Measurements from ENCODE around the gene KIAA0513.

KIAA0513 gene

GRCh38 chr16:84993926-84994325 lies 33.7 kb upstream of the KIAA0513 start:
- 93% methylated on average over 8 of the region's 8 CpGs for WGBS
- Histone ChIP-seq H3K9me3 (ENCODE audit: insufficient read depth, low read depth, low read length) (no peaks in the 10 kb centered on the region), H3K9ac (ENCODE audit: low read depth, low read length) (no peak overlapping the region), H3K27me3 (ENCODE audit: insufficient read depth, low read length) (no peaks in the 10 kb centered on the region), H3K4me1 (ENCODE audit: insufficient read depth, low read length) (no peaks in the 10 kb centered on the region), H3K4me3 (ENCODE audit: low read length) (no peak overlapping the region), H3K27ac (ENCODE audit: low read depth, low read length) (no peak overlapping the region), H3K36me3 (ENCODE audit: insufficient read depth, low read length) (peaks cover 49% of the 10 kb centered on the region)

- Histone ChIP-seq H3K4me3 (ENCODE audit: low read length) (no peak overlapping the region), H3K4me1 (ENCODE audit: insufficient read depth, low read length) (no peaks in the 10 kb centered on the region), H3K27me3 (ENCODE audit: insufficient read depth, low read length) (no peaks in the 10 kb centered on the region), H3K27ac (ENCODE audit: low read depth, low read length) (no peak overlapping the region), H3K36me3 (ENCODE audit: insufficient read depth, low read length) (peaks cover 36% of the 10 kb centered on the region), H3K9ac (ENCODE audit: low read depth, low read length) (no peak overlapping the region), H3K9me3 (ENCODE audit: insufficient read depth, low read depth, low read length) (no peaks in the 10 kb centered on the region)
- 93% methylated on average over 8 of the region's 8 CpGs for WGBS
Measured at GRCh38 chr16:84995663-84996062, 31.9 kb upstream of the KIAA0513 start.

- Histone ChIP-seq H3K4me3 (ENCODE audit: low read length) (no peak overlapping the region), H3K27ac (ENCODE audit: low read depth, low read length) (no peak overlapping the region), H3K4me1 (ENCODE audit: insufficient read depth, low read length) (no peaks in the 10 kb centered on the region), H3K9me3 (ENCODE audit: insufficient read depth, low read depth, low read length) (no peaks in the 10 kb centered on the region), H3K27me3 (ENCODE audit: insufficient read depth, low read length) (no peaks in the 10 kb centered on the region), H3K36me3 (ENCODE audit: insufficient read depth, low read length) (peaks cover 33% of the 10 kb centered on the region), H3K9ac (ENCODE audit: low read depth, low read length) (no peak overlapping the region)
- WGBS, result 95% methylated on average over 11 of the region's 11 CpGs
Measured at GRCh38 chr16:84996365-84996764, 31.2 kb upstream of the KIAA0513 start.

- H3K36me3 ChIP-seq (ENCODE audit: insufficient read depth, low read length), result peaks cover 20% of the 10 kb centered on the region
- no peaks in the 10 kb centered on the region for H3K9me3 ChIP-seq (ENCODE audit: insufficient read depth, low read depth, low read length)
- H3K9ac ChIP-seq (ENCODE audit: low read depth, low read length), result no peak overlapping the region
- H3K4me1 ChIP-seq (ENCODE audit: insufficient read depth, low read length), result peaks cover 19% of the 10 kb centered on the region
- no peak overlapping the region for H3K4me3 ChIP-seq (ENCODE audit: low read length)
- WGBS, result 100% methylated on average over 1 of the region's 3 CpGs
- H3K27me3 ChIP-seq (ENCODE audit: insufficient read depth, low read length), result no peaks in the 10 kb centered on the region
- no peak overlapping the region for H3K27ac ChIP-seq (ENCODE audit: low read depth, low read length)
Measured at GRCh38 chr16:84999200-84999599, 28.4 kb upstream of the KIAA0513 start.

GRCh38 chr16:84999857-85000480 lies 27.6 kb upstream of the KIAA0513 start:
- no peaks in the 10 kb centered on the region for H3K27me3 ChIP-seq (ENCODE audit: insufficient read depth, low read length)
- H3K4me3 ChIP-seq (ENCODE audit: low read length), result no peak overlapping the region
- WGBS, result 98% methylated on average over 11 of the region's 11 CpGs
- H3K27ac ChIP-seq (ENCODE audit: low read depth, low read length), result no peak overlapping the region
- H3K9ac ChIP-seq (ENCODE audit: low read depth, low read length), result no peak overlapping the region
- peaks cover 25% of the 10 kb centered on the region for H3K4me1 ChIP-seq (ENCODE audit: insufficient read depth, low read length)
- no peaks in the 10 kb centered on the region for H3K9me3 ChIP-seq (ENCODE audit: insufficient read depth, low read depth, low read length)
- H3K36me3 ChIP-seq (ENCODE audit: insufficient read depth, low read length), result peaks cover 12% of the 10 kb centered on the region

- Histone ChIP-seq H3K36me3 (ENCODE audit: insufficient read depth, low read length) (peaks cover 4% of the 10 kb centered on the region; the same call in 1 of the 2 replicates), H3K27ac (ENCODE audit: low read depth, low read length) (no peak overlapping the region; the same call in 1 of the 2 replicates), H3K4me3 (ENCODE audit: low read length) (no peak overlapping the region), H3K4me1 (ENCODE audit: insufficient read depth, low read length) (peaks cover 30% of the 10 kb centered on the region), H3K9ac (ENCODE audit: low read depth, low read length) (no peak overlapping the region), H3K9me3 (ENCODE audit: insufficient read depth, low read depth, low read length) (no peaks in the 10 kb centered on the region), H3K27me3 (ENCODE audit: insufficient read depth, low read length) (no peaks in the 10 kb centered on the region)
- 88% methylated on average over 10 of the region's 10 CpGs for whole genome bisulfite sequencing
Measured at GRCh38 chr16:85002099-85002541, 25.5 kb upstream of the KIAA0513 start.

GRCh38 chr16:85002608-85003007 lies 25.0 kb upstream of the KIAA0513 start:
- 67% methylated on average over 12 of the region's 12 CpGs for WGBS

GRCh38 chr16:85003076-85003475 lies 24.5 kb upstream of the KIAA0513 start:
- H3K4me1 ChIP-seq (ENCODE audit: insufficient read depth, low read length), result peaks cover 30% of the 10 kb centered on the region
- H3K27ac ChIP-seq (ENCODE audit: low read depth, low read length), result no peak overlapping the region; the same call in 1 of the 2 replicates
- H3K36me3 ChIP-seq (ENCODE audit: insufficient read depth, low read length), result peaks cover 4% of the 10 kb centered on the region; the same call in 1 of the 2 replicates
- H3K9ac ChIP-seq (ENCODE audit: low read depth, low read length), result no peak overlapping the region
- H3K27me3 ChIP-seq (ENCODE audit: insufficient read depth, low read length), result no peaks in the 10 kb centered on the region
- no peaks in the 10 kb centered on the region for H3K9me3 ChIP-seq (ENCODE audit: insufficient read depth, low read depth, low read length)
- no peak overlapping the region for H3K4me3 ChIP-seq (ENCODE audit: low read length)
- 81% methylated on average over 13 of the region's 13 CpGs for WGBS

More at GRCh38 chr16:85002608-85003007, 25.0 kb upstream of the KIAA0513 start:
- H3K27me3 ChIP-seq (ENCODE audit: insufficient read depth, low read length), result no peaks in the 10 kb centered on the region
- no peak overlapping the region for H3K4me3 ChIP-seq (ENCODE audit: low read length)
- H3K36me3 ChIP-seq (ENCODE audit: insufficient read depth, low read length), result peaks cover 4% of the 10 kb centered on the region; the same call in 1 of the 2 replicates
- no peaks in the 10 kb centered on the region for H3K9me3 ChIP-seq (ENCODE audit: insufficient read depth, low read depth, low read length)
- no peak overlapping the region for H3K9ac ChIP-seq (ENCODE audit: low read depth, low read length)
- H3K27ac ChIP-seq (ENCODE audit: low read depth, low read length), result no peak overlapping the region; the same call in 1 of the 2 replicates
- peaks cover 30% of the 10 kb centered on the region for H3K4me1 ChIP-seq (ENCODE audit: insufficient read depth, low read length)

- Histone ChIP-seq H3K4me1 (ENCODE audit: insufficient read depth, low read length) (peaks cover 30% of the 10 kb centered on the region), H3K9me3 (ENCODE audit: insufficient read depth, low read depth, low read length) (no peaks in the 10 kb centered on the region)
- 82% methylated on average over 16 of the region's 16 CpGs for WGBS
Measured at GRCh38 chr16:85003725-85004586, 23.6 kb upstream of the KIAA0513 start.

GRCh38 chr16:85004587-85005205 lies 22.9 kb upstream of the KIAA0513 start:
- peaks cover 30% of the 10 kb centered on the region for H3K4me1 ChIP-seq (ENCODE audit: insufficient read depth, low read length)
- no peak overlapping the region; the same call in 1 of the 2 replicates for H3K27ac ChIP-seq (ENCODE audit: low read depth, low read length)
- H3K9me3 ChIP-seq (ENCODE audit: insufficient read depth, low read depth, low read length), result no peaks in the 10 kb centered on the region
- H3K4me3 ChIP-seq (ENCODE audit: low read length), result no peak overlapping the region
- peaks cover 13% of the 10 kb centered on the region for H3K36me3 ChIP-seq (ENCODE audit: insufficient read depth, low read length)
- H3K27me3 ChIP-seq (ENCODE audit: insufficient read depth, low read length), result no peaks in the 10 kb centered on the region
- no peak overlapping the region for H3K9ac ChIP-seq (ENCODE audit: low read depth, low read length)
- 87% methylated on average over 10 of the region's 10 CpGs for WGBS

More at GRCh38 chr16:85003725-85004586, 23.6 kb upstream of the KIAA0513 start:
- no peak overlapping the region for H3K9ac ChIP-seq (ENCODE audit: low read depth, low read length)
- no peak overlapping the region for H3K4me3 ChIP-seq (ENCODE audit: low read length)
- no peaks in the 10 kb centered on the region for H3K27me3 ChIP-seq (ENCODE audit: insufficient read depth, low read length)
- peaks cover 8% of the 10 kb centered on the region; the same call in 1 of the 2 replicates for H3K36me3 ChIP-seq (ENCODE audit: insufficient read depth, low read length)
- no peak overlapping the region; the same call in 1 of the 2 replicates for H3K27ac ChIP-seq (ENCODE audit: low read depth, low read length)
